ENCODE data around the gene CDH13. TPM values are rescaled to one million over a fixed set of nuclear protein-coding genes. Genes with fewer than 3 reads are reported as not detected.

CDH13 gene
- total and polyA plus RNA-seq, 8 donors, result 0.12 to 21.4 (median 1.7) TPM; not detected in 1

DNA sequence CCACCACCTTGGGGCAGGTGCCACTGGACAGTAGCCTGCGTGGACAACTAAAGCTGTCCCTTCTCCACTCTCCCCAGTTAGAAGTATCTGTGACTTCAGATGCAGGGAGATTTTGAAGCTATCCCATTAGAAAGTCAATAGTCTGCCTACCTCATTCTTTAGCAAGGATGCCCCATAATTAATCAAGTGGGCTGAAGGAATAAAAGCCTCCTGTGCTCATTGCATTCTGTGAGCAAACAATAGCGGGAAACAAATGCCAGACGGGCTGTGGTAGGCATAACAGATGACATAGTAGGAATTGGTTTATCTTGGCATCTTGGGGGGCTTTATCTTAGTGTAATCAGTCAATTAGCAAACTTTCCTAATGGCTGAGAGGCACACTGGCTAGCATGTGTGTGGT, 1084.3 kb downstream of the CDH13 start:
- WGBS, 5 donors, result 60 to 84% (median 73%) methylated on average over 3 of the region's 3 CpGs
- H3K4me3 ChIP-seq, result no peak overlapping the region
- intact Hi-C loops (cut with DNase I; ENCODE audit: low total_unique reads), result no loop called here
- no peak for DNase-seq
- peaks cover 0 to 15% (median 4%) of the 10 kb centered on the region in 4 donors for H3K4me1 ChIP-seq
- no peaks in the 10 kb centered on the region for H3K27me3 ChIP-seq
- no peak overlapping the region for H3K27ac ChIP-seq
- H3K36me3 ChIP-seq, result no peaks in the 10 kb centered on the region
- H3K9me3 ChIP-seq, result no peaks in the 10 kb centered on the region
- TF ChIP-seq EP300 (IDR thresholded peaks at IDR 0.05), result no peak
- TF ChIP-seq POLR2AphosphoS5 (IDR thresholded peaks at IDR 0.05), result no peak
- TF ChIP-seq POLR2A (IDR thresholded peaks at IDR 0.05), result no peak
- TF ChIP-seq, protein P1, sequence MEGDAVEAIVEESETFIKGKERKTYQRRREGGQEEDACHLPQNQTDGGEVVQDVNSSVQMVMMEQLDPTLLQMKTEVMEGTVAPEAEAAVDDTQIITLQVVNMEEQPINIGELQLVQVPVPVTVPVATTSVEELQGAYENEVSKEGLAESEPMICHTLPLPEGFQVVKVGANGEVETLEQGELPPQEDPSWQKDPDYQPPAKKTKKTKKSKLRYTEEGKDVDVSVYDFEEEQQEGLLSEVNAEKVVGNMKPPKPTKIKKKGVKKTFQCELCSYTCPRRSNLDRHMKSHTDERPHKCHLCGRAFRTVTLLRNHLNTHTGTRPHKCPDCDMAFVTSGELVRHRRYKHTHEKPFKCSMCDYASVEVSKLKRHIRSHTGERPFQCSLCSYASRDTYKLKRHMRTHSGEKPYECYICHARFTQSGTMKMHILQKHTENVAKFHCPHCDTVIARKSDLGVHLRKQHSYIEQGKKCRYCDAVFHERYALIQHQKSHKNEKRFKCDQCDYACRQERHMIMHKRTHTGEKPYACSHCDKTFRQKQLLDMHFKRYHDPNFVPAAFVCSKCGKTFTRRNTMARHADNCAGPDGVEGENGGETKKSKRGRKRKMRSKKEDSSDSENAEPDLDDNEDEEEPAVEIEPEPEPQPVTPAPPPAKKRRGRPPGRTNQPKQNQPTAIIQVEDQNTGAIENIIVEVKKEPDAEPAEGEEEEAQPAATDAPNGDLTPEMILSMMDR (IDR thresholded peaks at IDR 0.05), result no peak

GRCh38 chr16:83713597-83713996, 1086.8 kb downstream of the CDH13 start:
- no peak overlapping the region for H3K27ac ChIP-seq
- intact Hi-C loops (cut with DNase I; ENCODE audit: low total_unique reads), result no loop called here
- 51 to 69% (median 64%) methylated on average over 4 of the region's 4 CpGs for WGBS, 5 donors
- H3K4me3 ChIP-seq, result no peak overlapping the region
- H3K36me3 ChIP-seq, result no peaks in the 10 kb centered on the region
- peaks cover 0 to 15% (median 4%) of the 10 kb centered on the region in 4 donors for H3K4me1 ChIP-seq
- no peak for DNase-seq
- TF ChIP-seq POLR2A (IDR thresholded peaks at IDR 0.05), result no peak
- no peak for TF ChIP-seq POLR2AphosphoS5 (IDR thresholded peaks at IDR 0.05)
- no peak for TF ChIP-seq EP300 (IDR thresholded peaks at IDR 0.05)
- TF ChIP-seq, protein P1 (IDR thresholded peaks at IDR 0.05), result no peak
- no peaks in the 10 kb centered on the region for H3K27me3 ChIP-seq
- H3K9me3 ChIP-seq, result no peaks in the 10 kb centered on the region

DNA sequence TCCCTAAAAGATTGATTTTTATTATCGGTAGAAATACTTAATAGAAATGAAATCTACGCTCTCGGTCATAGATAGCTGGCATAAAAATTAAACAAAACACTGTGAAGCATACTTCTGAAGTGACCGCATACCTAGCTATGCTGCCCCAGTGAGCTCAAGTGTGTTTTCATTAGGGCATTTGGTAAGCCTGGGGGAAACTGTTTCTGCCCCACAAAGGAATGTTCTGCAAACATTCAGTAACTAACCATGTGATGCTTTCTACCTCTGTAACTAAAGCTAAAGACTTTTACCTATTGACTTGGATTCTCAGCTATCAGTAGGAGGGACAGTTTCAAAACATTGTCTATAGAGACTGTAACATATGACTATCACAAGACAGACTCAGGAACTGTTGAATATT, 1087.5 kb downstream of the CDH13 start:
- 75 to 95% (median 87%) methylated on average over 4 of the region's 4 CpGs for WGBS, 5 donors

GRCh38 chr16:83715217-83715920, 1088.6 kb downstream of the CDH13 start:
- Histone ChIP-seq H3K27ac (no peak overlapping the region), H3K9me3 (no peaks in the 10 kb centered on the region), H3K27me3 (no peaks in the 10 kb centered on the region), H3K4me1 (peaks cover 0 to 15% (median 4%) of the 10 kb centered on the region in 4 donors), H3K4me3 (no peak overlapping the region), H3K36me3 (no peaks in the 10 kb centered on the region)
- TF ChIP-seq, protein P1 (IDR thresholded peaks at IDR 0.05), result no peak
- TF ChIP-seq EP300 (IDR thresholded peaks at IDR 0.05), result no peak
- TF ChIP-seq POLR2A (IDR thresholded peaks at IDR 0.05), result no peak
- no peak for TF ChIP-seq POLR2AphosphoS5 (IDR thresholded peaks at IDR 0.05)
- peak in 1 of 2 donors; percentile 67 for DNase-seq
- WGBS, 5 donors, result 41 to 54% (median 42%) methylated on average over 14 of the region's 14 CpGs
- intact Hi-C loops (cut with DNase I; ENCODE audit: low total_unique reads), result no loop called here

More for the DNA sequence above, 1087.5 kb downstream of the CDH13 start:
- TF ChIP-seq POLR2A (IDR thresholded peaks at IDR 0.05), result no peak
- no peak overlapping the region for H3K4me3 ChIP-seq
- no peak for DNase-seq
- H3K4me1 ChIP-seq, result peaks cover 0 to 15% (median 4%) of the 10 kb centered on the region in 4 donors
- no peaks in the 10 kb centered on the region for H3K9me3 ChIP-seq
- H3K27ac ChIP-seq, result no peak overlapping the region
- intact Hi-C loops (cut with DNase I; ENCODE audit: low total_unique reads), result no loop called here
- H3K36me3 ChIP-seq, result no peaks in the 10 kb centered on the region
- H3K27me3 ChIP-seq, result no peaks in the 10 kb centered on the region

DNA sequence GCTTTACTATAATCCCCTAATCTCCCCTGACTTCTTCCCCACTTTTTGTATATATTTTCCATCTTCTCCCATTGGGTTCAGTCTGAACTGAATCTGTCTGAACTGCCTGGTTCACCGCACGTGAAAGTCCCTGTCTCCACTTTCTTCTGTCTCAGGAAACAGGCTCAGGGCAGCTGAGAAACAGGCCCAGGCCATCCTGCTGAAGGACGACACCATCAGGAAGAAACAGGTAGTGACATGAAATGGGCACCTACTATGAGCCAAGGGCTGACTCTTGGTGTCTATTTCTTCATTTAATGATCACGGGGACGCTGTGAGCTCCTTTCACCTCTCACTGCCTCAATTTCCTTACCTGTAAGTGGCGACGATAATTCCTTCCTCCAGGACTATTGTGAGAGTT, 1090.5 kb downstream of the CDH13 start:
- no peak overlapping the region for H3K27ac ChIP-seq
- TF ChIP-seq, protein P1 (IDR thresholded peaks at IDR 0.05), result no peak
- no peak for TF ChIP-seq POLR2A (IDR thresholded peaks at IDR 0.05)
- no peak for TF ChIP-seq EP300 (IDR thresholded peaks at IDR 0.05)
- TF ChIP-seq POLR2AphosphoS5 (IDR thresholded peaks at IDR 0.05), result no peak
- DNase-seq, result no peak
- H3K4me1 ChIP-seq, result peaks cover 0 to 15% (median 4%) of the 10 kb centered on the region in 4 donors
- no peaks in the 10 kb centered on the region for H3K27me3 ChIP-seq
- no peak overlapping the region for H3K4me3 ChIP-seq
- 77 to 83% (median 81%) methylated on average over 7 of the region's 7 CpGs for WGBS, 5 donors
- intact Hi-C loops (cut with DNase I; ENCODE audit: low total_unique reads), result no loop called here
- no peaks in the 10 kb centered on the region for H3K36me3 ChIP-seq
- no peaks in the 10 kb centered on the region for H3K9me3 ChIP-seq
